GM19324 (cell line): Measurements from ENCODE around the gene KCNB1.

ENCODE experiments used
- ATAC-seq: cut with Tn5 transposase; IDR thresholded peaks from one replicate; pipeline ENCODE4 v1.9.1; 2021; ENCODE audit warnings: mild to moderate bottlenecking, moderate library complexity; ENCODE audit not compliant: unreplicated experiment, low FRiP score

Gene KCNB1

DNA sequence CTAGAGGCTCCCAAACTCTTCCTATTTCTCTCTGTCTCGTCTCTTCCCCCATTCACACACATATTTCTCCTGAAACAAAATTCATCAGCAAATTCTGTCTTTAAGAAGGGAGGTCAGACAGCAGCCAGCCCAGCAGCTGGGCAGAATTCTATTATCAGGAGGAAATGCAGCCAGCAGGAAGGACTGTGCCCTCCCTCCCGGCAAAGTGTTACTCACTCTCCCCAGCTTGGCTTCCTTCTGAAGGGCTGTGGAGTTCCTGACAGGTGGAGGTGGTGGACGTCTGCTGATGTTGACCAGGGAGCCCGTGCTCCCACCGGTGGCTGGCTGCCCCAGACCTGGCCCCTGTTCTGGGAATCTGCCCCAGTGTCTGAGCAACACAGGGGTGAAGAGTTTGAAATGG is 37.3 kb downstream of the KCNB1 start:
- ATAC-seq: no peak

- ATAC-seq: no peak
Observed at GRCh38 chr20:49444553-49444990, 37.9 kb downstream of the KCNB1 start.

DNA sequence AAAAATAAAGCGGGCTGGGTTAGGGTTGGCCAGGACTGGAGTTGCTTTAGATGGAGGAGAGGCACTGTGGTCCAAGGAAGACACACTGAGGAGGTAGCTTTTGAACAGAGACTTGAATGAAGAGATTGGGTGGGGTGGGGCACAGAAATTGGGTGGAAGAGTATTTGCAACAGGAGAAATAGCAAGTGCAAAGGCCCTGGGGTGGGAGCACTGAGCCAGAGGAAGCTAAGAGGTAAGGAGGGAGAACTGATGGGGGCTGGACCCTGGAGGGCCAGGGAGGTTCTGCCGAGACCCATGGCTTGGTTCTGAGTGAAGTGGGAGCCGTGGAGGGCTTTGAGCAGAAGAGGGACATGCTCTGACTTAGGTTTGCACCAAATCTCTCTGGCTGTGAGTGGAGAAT is 45.4 kb downstream of the KCNB1 start:
- no peak for ATAC-seq

DNA sequence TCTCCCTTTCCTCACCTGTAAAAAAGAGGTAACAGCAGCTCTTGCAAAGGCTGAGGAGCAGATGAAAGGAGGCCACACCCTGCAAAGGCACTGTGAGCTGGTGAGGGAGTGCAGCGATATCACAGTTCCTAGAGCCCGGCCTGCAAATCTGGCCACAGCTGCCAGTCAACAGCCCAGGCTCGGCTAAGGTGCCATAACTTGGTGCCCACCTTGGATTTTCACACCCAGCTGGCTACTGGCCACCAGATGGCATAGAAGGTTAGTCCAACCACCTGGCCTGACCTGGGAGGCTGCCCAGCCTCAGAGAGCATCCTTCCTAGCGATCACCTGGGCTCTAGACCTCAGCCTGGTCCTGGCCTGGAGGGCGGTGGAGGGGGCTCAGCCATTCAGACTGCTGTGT is 46.8 kb downstream of the KCNB1 start:
- ATAC-seq: no peak

GRCh38 chr20:49433333-49433732 is 49.1 kb downstream of the KCNB1 start:
- ATAC-seq: no peak

- no peak for ATAC-seq
Observed at GRCh38 chr20:49432550-49432949, 49.9 kb downstream of the KCNB1 start.

GRCh38 chr20:49431329-49431728 is 51.1 kb downstream of the KCNB1 start:
- ATAC-seq: no peak

DNA sequence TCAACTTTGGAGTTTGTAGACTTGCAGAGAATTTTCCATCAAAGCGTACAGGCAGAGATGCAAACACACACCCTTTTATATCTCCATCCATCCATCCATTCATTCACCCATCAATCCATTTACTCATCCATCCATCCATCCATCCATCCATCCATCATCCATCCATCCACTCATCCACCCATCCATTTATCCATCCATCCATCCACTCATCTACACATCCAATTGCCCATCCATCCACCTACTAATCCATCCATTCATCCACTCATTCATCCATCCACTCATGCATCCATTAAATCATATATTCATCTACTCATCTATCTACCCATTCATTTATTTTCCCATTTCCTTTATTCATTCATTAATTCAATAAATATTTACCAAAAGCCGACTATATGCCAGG is 52.1 kb downstream of the KCNB1 start:
- no peak for ATAC-seq

DNA sequence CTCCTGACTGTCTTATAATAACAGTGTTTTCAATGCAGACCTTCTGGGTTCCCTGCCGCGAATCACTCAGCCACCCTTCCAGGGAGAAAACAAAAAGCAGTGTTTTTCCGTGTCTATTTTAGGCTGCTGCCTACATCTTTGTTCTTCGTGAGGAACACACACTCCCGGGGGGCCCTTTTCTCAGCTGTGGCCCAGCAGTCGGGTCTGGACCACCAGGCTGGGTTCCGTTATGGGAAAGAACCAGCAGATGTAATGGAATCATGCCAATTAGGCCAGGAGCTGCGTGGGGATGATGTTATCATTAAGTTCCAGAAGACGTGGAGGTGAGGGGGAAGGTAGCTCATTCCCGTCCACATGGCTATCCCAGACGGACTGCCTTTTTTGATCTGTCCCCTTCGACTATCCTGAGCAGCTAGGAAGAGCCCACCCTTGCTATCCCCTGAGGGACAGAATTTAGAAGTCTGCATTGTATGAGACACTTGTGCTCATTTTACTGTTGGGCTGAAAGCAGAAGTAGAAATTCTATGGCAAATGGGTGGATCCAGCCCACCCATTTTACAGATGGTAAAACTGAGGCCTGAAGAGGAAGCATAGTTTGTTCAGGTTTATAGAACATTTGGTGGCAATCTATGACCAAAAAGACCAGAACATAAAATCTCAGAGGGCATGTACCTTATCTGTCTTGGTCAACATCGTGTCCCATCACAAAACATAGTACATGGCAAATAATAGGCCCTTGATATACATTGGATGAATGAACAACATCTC is 54.5 kb downstream of the KCNB1 start:
- no peak for ATAC-seq

GRCh38 chr20:49426873-49427272 is 55.6 kb downstream of the KCNB1 start:
- no peak for ATAC-seq

DNA sequence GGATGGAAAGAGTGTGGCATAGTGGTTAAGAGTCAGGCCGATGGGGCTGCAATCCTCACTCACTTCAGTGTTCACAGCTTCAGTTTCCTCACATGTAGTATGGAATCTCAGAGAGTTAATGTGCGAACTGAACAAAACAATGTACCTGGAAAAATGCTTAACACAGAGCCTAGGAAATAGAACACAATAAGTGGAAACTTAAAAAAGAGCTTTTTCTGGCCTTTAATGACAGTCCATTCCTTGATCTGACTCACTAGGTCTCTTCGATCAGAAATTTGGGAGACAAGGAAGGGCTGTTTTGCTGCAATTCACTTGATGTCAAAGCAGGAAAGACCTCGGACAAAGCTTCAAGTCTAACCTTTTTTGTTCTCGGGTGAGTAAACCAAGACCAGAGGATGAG is 56.1 kb downstream of the KCNB1 start:
- no peak for ATAC-seq

DNA sequence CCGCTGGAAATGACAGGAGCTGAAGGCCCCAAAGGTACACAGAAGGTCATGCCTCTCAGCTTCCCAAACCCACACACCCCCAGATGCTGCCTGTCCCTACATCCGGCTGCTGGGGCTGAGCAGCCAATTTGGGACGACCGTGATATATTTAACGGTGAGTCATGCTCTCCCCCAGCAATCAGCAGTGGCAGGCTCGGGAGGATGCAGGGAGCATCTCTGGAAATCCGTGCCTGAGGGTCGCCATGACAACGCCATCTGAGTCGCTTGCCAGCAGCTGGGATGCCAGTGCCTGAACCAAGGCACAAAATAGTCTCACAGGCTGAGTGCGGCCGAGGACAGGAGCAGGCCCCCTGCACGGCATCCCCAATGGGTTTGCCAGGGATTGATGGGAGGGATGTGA is 57.9 kb downstream of the KCNB1 start:
- ATAC-seq: no peak

- ATAC-seq: no peak
Observed at GRCh38 chr20:49422161-49422560, 60.3 kb downstream of the KCNB1 start.

DNA sequence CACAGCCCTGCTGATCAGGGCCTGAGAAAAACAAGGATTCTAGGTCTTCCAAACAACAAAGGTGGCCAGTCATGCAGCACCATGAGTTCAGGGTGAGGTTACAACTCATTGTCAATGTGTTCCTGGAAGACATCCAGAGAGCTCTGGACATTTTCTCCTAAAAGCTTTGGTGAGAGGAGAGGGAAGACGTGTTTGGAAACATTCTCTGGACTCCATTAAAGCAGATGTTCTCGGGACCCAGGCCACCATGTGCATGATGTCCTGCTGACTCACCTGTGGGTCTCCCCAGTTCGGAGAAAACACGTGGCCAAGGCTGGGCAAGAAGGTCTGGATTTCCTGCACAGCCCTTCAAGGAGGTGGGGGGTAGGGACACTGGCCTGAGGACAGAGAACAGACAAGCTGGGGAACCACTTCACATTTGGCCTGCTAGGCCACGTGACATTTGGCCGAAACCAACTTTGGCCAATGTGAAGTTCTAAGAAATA is 61.6 kb downstream of the KCNB1 start:
- ATAC-seq: no peak

GRCh38 chr20:49420292-49420691 is 62.2 kb downstream of the KCNB1 start:
- no peak for ATAC-seq

DNA sequence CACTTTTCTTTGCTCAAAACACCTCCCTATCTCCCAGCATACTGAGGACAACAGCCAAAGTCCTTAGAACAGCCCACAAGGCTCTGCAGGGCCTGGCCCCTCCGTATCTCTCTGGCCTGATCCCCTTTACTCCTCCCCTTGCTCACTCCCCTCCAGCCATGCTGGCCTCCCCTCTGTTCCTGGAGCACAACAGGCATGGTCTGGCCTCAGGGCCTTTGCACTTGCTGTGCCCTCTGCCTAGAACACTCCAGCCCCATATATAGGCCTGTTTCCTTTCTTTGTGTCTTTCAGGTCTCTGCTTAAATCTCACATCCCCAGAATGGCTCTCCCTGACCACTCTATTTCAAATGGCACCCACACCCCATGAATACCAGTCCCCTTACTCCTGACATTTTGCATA is 62.7 kb downstream of the KCNB1 start:
- ATAC-seq: no peak

DNA sequence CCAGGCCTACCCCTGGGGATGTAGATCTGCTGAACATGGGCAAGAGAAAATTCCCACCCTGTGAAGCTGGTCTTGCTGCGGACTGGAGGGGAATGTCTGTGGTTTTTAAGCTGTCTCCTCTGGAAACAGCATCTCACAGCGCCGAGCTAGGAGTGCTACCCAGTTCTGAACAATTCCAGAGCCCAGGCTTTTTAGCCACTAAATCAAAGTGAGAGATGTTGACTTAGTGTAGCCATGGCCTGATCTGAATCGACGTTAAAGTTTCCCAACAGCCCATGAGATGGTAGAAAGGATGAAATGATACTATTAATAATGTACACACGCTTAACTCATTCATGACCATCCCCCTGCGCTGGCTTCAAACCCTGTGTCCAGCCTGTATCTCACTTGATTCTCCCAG is 63.7 kb downstream of the KCNB1 start:
- no peak for ATAC-seq

- ATAC-seq: no peak
Observed at GRCh38 chr20:49417843-49418555, 64.5 kb downstream of the KCNB1 start.

DNA sequence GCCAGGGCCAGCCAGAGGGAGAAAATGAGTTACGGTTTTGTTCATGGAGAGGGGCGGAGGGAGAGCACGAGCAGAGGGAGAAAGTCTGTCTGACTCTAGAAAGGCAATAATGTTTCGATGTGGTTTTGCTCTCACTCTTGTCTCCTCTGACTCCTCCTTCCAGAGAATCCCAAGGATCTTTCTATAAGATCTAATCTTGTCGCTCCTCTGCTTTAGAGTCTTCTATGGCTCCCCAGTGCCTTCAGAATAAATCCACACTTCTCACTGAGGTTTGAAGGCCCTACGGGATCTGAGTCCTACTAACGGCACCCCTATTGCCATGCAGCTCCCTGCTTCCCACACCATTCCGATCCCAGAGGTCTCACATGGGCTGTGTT is 66.8 kb downstream of the KCNB1 start:
- no peak for ATAC-seq

DNA sequence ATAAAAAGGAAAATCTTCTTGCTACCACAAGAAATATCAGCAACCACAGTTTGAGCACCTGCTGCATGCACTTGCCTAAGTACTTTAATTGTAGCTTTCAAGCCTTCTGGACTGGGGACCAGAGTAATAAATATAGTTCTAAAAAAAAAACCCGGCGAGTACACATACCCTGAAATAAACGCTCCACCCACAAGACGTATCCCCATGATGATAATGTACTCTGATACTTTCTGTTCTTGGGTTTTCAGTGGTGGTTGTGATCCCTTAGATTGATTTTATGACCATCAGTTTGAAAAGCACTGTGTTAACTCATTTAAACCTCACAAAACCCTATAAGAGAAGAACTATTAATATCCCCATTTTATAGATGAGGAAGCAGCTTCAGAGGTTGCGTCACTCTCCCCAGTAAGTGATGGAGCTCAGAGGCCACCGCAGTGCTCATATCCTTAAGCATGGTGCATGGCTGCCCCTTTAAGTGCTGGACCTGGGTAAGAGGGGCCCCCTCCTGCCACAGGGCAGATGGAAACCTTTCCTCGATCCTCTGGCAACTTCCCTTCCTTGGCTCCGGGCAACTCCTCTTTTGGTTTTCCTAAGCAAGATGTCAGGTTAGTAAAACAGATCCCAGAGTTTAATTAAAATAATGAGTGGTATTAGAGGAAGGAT is 67.3 kb downstream of the KCNB1 start:
- ATAC-seq: no peak

- no peak for ATAC-seq
Observed at GRCh38 chr20:49413677-49414076, 68.8 kb downstream of the KCNB1 start.
